Gastrocnemius medialis (tissue), 4 donors: Measurements from ENCODE around the gene RASGRP3.

Experiments used
- CTCF ChIP-seq, 5 experiments: fragments of 450-650 bp in 3 of 5; fragments of 200-600 bp in 2 of 5; sonication (generic) in 2 of 5; IDR thresholded peaks in 4 of 5; conservative IDR thresholded peaks in 1 of 5; 1 replicate in 4 of 5; 2 replicates in 1 of 5; pipeline ENCODE4 v1.5.1; 2016 to 2019; ENCODE audit warnings: antibody characterized with exemption in 5 of 5, mild to moderate bottlenecking in 3 of 5, moderate library complexity in 3 of 5
- POLR2A ChIP-seq, 2 donors: fragments of 450-650 bp; IDR thresholded peaks; one replicate each; pipeline ENCODE4 v1.6.1; 2017; ENCODE audit warnings: antibody characterized with exemption in 2 of 2, mild to moderate bottlenecking in 2 of 2, moderate library complexity in 2 of 2

GRCh38 chr2:33513480-33513879 lies 37.0 kb downstream of the RASGRP3 start:
- TF ChIP-seq CTCF (IDR thresholded peaks at IDR 0.05 in 4 of 5, conservative IDR thresholded peaks at IDR 0.05 in 1 of 5) (no peak), POLR2A (IDR thresholded peaks at IDR 0.05) (no peak)
